D721Med (cell line): ENCODE measurements around the gene CASKIN1.

Experiments
- DNase-seq: peaks from one replicate; pipeline ENCODE4 v3.0.0; 2011; ENCODE audit warnings: low spot score; ENCODE audit not compliant: insufficient read length
- FAIRE-seq: peaks from 2 replicates; lab custom pipeline; 2011; peaks lifted over from hg19 to GRCh38; lab: Jason Lieb, UNC
- CTCF ChIP-seq: IDR thresholded peaks from 2 replicates; pipeline ENCODE4 v1.5.1; 2012; ENCODE audit warnings: mild to moderate bottlenecking, control low read depth; ENCODE audit not compliant: insufficient read depth; ENCODE audit errors: missing control alignments

The CASKIN1 gene

GRCh38 chr16:2152695-2153506 is 43.5 kb downstream of the CASKIN1 start:
- FAIRE-seq (no peak), DNase-seq (no peak)
- no peak for TF ChIP-seq CTCF

- FAIRE-seq = no peak
- no peak for DNase-seq
- no peak for TF ChIP-seq CTCF
Observed at GRCh38 chr16:2151188-2152091, 45.0 kb downstream of the CASKIN1 start.

- FAIRE-seq (no peak), DNase-seq (peak; percentile 90)
- TF ChIP-seq CTCF = no peak
Observed at GRCh38 chr16:2150418-2151187, 45.8 kb downstream of the CASKIN1 start.

- TF ChIP-seq CTCF = no peak
- DNase-seq (no peak), FAIRE-seq (no peak)
Observed at GRCh38 chr16:2149630-2150417, 46.6 kb downstream of the CASKIN1 start.

GRCh38 chr16:2148714-2149629 is 47.4 kb downstream of the CASKIN1 start:
- FAIRE-seq (no peak), DNase-seq (no peak)
- TF ChIP-seq CTCF = no peak
